GM18868 (cell line): ENCODE results near the gene TMOD1.
"Not testable (repeated sequence)": the region's sequence is repeated elsewhere in the genome, so short reads cannot be mapped to it uniquely, and the experiment has no call there.

Experiments
- ATAC-seq: cut with Tn5 transposase; IDR thresholded peaks from one replicate; pipeline ENCODE4 v1.9.1; 2021; ENCODE audit warnings: mild to moderate bottlenecking, moderate library complexity; ENCODE audit not compliant: unreplicated experiment

Gene TMOD1

GRCh38 chr9:97591535-97591934 lies 90.1 kb downstream of the TMOD1 start:
- no peak for ATAC-seq

GRCh38 chr9:97592126-97592525 lies 90.7 kb downstream of the TMOD1 start:
- no peak for ATAC-seq

- no peak for ATAC-seq
Measured at GRCh38 chr9:97593960-97594359, 92.5 kb downstream of the TMOD1 start.

GRCh38 chr9:97594381-97594921 lies 93.0 kb downstream of the TMOD1 start:
- no peak for ATAC-seq

GRCh38 chr9:97596906-97597305 lies 95.4 kb downstream of the TMOD1 start:
- no peak for ATAC-seq

- ATAC-seq: peak; percentile 84
Measured at GRCh38 chr9:97598461-97599288, 97.2 kb downstream of the TMOD1 start.

GRCh38 chr9:97599314-97599846 lies 97.9 kb downstream of the TMOD1 start:
- no peak for ATAC-seq

GRCh38 chr9:97600531-97601227 lies 99.2 kb downstream of the TMOD1 start:
- no peak for ATAC-seq

GRCh38 chr9:97601228-97601898 lies 99.9 kb downstream of the TMOD1 start:
- no peak for ATAC-seq

GRCh38 chr9:97602430-97602829 lies 101.0 kb downstream of the TMOD1 start:
- no peak for ATAC-seq

GRCh38 chr9:97604901-97605645 lies 103.6 kb downstream of the TMOD1 start:
- ATAC-seq: no peak

GRCh38 chr9:97615439-97616072 lies 114.1 kb downstream of the TMOD1 start:
- no peak for ATAC-seq

- peak; percentile 63 for ATAC-seq
Measured at GRCh38 chr9:97617939-97618416, 116.5 kb downstream of the TMOD1 start.

GRCh38 chr9:97620063-97620462 lies 118.6 kb downstream of the TMOD1 start:
- not testable (repeated sequence) for ATAC-seq

GRCh38 chr9:97622483-97622882 lies 121.0 kb downstream of the TMOD1 start:
- ATAC-seq: not testable (repeated sequence)

- no peak for ATAC-seq
Measured at GRCh38 chr9:97623946-97624345, 122.5 kb downstream of the TMOD1 start.

- no peak for ATAC-seq
Measured at GRCh38 chr9:97625620-97626019, 124.2 kb downstream of the TMOD1 start.

GRCh38 chr9:97627624-97628023 lies 126.2 kb downstream of the TMOD1 start:
- ATAC-seq: no peak

GRCh38 chr9:97628668-97629067 lies 127.2 kb downstream of the TMOD1 start:
- ATAC-seq: no peak

- ATAC-seq: no peak
Measured at GRCh38 chr9:97629156-97629555, 127.7 kb downstream of the TMOD1 start.
